PC-3 (cell line): ENCODE data around the gene NSMCE1. TPM values are rescaled to one million over a fixed set of nuclear protein-coding genes. Genes with fewer than 3 reads are reported as not detected.

Source experiments
- ATAC-seq: fragments of 200-7000 bp; cut with Tn5 transposase; 2 replicates; pipeline ENCODE4 v1.9.1; 2020; ENCODE audit warnings: mild to moderate bottlenecking, moderate library complexity
- BruUV-seq: library from RNA; stranded (reverse); fragments of 400-500 nt; replicated peaks from 2 replicates; lab custom pipeline; 2021; lab: Mats Ljungman, UMichigan
- CTCF ChIA-PET: fragments of 300-600 bp; sonication (Branson Sonifier 250); formaldehyde crosslinking; loops from one replicate; lab custom pipeline; 2022; ENCODE audit warnings: antibody characterized with exemption; lab: Charles Lee
- POLR2A ChIA-PET: fragments of 300-600 bp; sonication (Branson Sonifier 250); formaldehyde crosslinking; loops from one replicate; lab custom pipeline; 2022; ENCODE audit warnings: antibody characterized with exemption; ENCODE audit not compliant: unreplicated experiment; lab: Charles Lee
- DNase-seq: peaks from one replicate; pipeline ENCODE4 v3.0.0-alpha.2; 2015
- H2AFZ ChIP-seq: fragments of 300-600 bp; sonication (generic); 2 replicates; pipeline ENCODE4 v1.6.0; 2016; ENCODE audit warnings: antibody characterized with exemption, low read length
- H3F3A ChIP-seq: fragments of 300-600 bp; sonication (generic); one replicate; pipeline ENCODE4 v1.6.0; 2017; ENCODE audit warnings: antibody characterized with exemption, low read length, control low read depth, mild to moderate bottlenecking; ENCODE audit not compliant: unreplicated experiment
- H3K27ac ChIP-seq: fragments of 300-600 bp; sonication (generic); 2 replicates; pipeline ENCODE4 v1.5.1; 2016; ENCODE audit warnings: mild to moderate bottlenecking, low read length
- H3K27me3 ChIP-seq: fragments of 300-600 bp; sonication (generic); 2 replicates; pipeline ENCODE4 v1.6.1; 2016; ENCODE audit warnings: low read length, mixed read lengths
- H3K36me3 ChIP-seq: fragments of 300-600 bp; sonication (generic); 2 replicates; pipeline ENCODE4 v1.6.1; 2016; ENCODE audit warnings: low read depth, mixed run types, low read length, mixed read lengths
- H3K4me1 ChIP-seq: fragments of 300-600 bp; sonication (generic); 2 replicates; pipeline ENCODE4 v1.5.1; 2016; ENCODE audit warnings: low read length; ENCODE audit not compliant: insufficient read depth
- H3K4me2 ChIP-seq: fragments of 300-600 bp; sonication (generic); 2 replicates; pipeline ENCODE4 v1.6.0; 2016; ENCODE audit warnings: low read length
- H3K4me3 ChIP-seq: fragments of 300-600 bp; sonication (generic); 2 replicates; pipeline ENCODE4 v1.5.1; 2016; ENCODE audit warnings: mild to moderate bottlenecking, low read length, mixed read lengths
- H3K79me2 ChIP-seq: fragments of 300-600 bp; sonication (generic); 2 replicates; pipeline ENCODE4 v1.6.1; 2017; ENCODE audit warnings: low read length, mixed read lengths
- H3K9ac ChIP-seq: fragments of 300-600 bp; sonication (generic); 2 replicates; pipeline ENCODE4 v1.6.0; 2016; ENCODE audit warnings: mild to moderate bottlenecking, low read length
- H3K9me2 ChIP-seq: fragments of 300-600 bp; sonication (generic); replicated peaks from 2 replicates; pipeline ENCODE4 v1.6.1; 2016; ENCODE audit warnings: mixed run types, low read length, mixed read lengths
- H3K9me3 ChIP-seq: fragments of 300-600 bp; sonication (generic); 2 replicates; pipeline ENCODE4 v1.6.1; 2016; ENCODE audit warnings: low read length, mixed read lengths
- H4K20me1 ChIP-seq: fragments of 300-600 bp; sonication (generic); 2 replicates; pipeline ENCODE4 v1.6.1; 2016; ENCODE audit warnings: low read length, mixed read lengths
- EZH2 ChIP-seq: fragments of 300-600 bp; sonication (generic); IDR thresholded peaks from one replicate; pipeline ENCODE4 v1.6.1; 2017; ENCODE audit warnings: antibody characterized with exemption, mild to moderate bottlenecking, low read length; ENCODE audit not compliant: unreplicated experiment
- EZH2phosphoT487 ChIP-seq: fragments of 300-600 bp; sonication (generic); IDR thresholded peaks from 2 replicates; pipeline ENCODE4 v1.6.1; 2018; ENCODE audit warnings: mild to moderate bottlenecking, antibody characterized with exemption, low read length, borderline replicate concordance
- intact Hi-C: fragments of 100-400 bp; cut with micrococcal nuclease; formaldehyde crosslinking; loops from 2 replicates; pipeline ENCODE4 v1.9.0; 2023
- total RNA-seq: library from RNA; depleted of rRNA; stranded (reverse); fragments of >200 nt; gene quantifications from 2 replicates; pipeline ENCODE4 v1.2.3, GENCODE V29; 2014
- TF ChIP-seq, protein P1 (sequence below): fragments of 300-600 bp; sonication (generic); conservative IDR thresholded peaks from 2 replicates; pipeline ENCODE4 v1.5.1; 2017; ENCODE audit warnings: antibody characterized with exemption, low read depth, mild to moderate bottlenecking, low read length

The NSMCE1 gene
- total RNA-seq, 1 experiment from 2014 or later = 32.5 TPM

DNA sequence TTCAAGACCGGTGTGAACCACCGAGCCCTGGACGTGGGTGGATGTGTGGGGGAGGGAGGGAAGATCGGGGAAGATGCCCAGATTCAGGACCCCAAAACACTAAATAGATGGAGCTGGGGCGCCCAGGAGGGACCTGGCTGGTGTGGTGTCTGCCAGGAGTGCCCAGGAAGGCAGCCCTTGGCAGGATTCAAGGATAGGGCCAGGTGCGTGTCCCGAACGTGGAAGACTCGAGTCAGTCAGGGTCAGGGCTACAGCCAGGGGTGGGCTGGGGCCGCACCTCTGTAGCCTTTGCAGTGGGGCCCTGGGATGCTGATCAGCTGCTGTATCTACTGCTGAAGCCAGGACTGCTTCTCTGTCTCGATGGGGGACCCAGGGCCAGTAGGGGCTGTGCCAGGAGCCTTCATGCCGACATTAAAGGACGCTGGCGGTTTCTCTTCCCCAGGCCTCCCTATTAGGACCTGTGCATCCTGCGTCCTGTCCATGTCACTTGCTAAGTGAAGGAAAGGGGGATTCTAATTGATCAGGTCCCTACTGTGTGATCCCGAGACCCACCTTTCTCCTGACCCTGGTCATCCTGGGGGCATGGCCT, 52.2 kb downstream of the NSMCE1 start:
- TF ChIP-seq EZH2 = no peak
- TF ChIP-seq, protein P1, sequence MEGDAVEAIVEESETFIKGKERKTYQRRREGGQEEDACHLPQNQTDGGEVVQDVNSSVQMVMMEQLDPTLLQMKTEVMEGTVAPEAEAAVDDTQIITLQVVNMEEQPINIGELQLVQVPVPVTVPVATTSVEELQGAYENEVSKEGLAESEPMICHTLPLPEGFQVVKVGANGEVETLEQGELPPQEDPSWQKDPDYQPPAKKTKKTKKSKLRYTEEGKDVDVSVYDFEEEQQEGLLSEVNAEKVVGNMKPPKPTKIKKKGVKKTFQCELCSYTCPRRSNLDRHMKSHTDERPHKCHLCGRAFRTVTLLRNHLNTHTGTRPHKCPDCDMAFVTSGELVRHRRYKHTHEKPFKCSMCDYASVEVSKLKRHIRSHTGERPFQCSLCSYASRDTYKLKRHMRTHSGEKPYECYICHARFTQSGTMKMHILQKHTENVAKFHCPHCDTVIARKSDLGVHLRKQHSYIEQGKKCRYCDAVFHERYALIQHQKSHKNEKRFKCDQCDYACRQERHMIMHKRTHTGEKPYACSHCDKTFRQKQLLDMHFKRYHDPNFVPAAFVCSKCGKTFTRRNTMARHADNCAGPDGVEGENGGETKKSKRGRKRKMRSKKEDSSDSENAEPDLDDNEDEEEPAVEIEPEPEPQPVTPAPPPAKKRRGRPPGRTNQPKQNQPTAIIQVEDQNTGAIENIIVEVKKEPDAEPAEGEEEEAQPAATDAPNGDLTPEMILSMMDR = no peak
- TF ChIP-seq EZH2phosphoT487 = no peak
- Histone ChIP-seq H3K9ac (no peak overlapping the region), H3K4me2 (no peak overlapping the region), H3K9me3 (no peaks in the 10 kb centered on the region), H3K36me3 (no peaks in the 10 kb centered on the region), H4K20me1 (no peaks in the 10 kb centered on the region), H3F3A (no peaks in the 10 kb centered on the region), H2AFZ (no peak overlapping the region), H3K9me2 (no peaks in the 10 kb centered on the region), H3K27me3 (no peaks in the 10 kb centered on the region), H3K4me3 (no peak overlapping the region), H3K27ac (no peak overlapping the region), H3K4me1 (no peaks in the 10 kb centered on the region), H3K79me2 (no peaks in the 10 kb centered on the region)
- CTCF ChIA-PET = no interaction called here
- intact Hi-C loops = no loop called here
- no TSS peak for BruUV-seq
- ATAC-seq (no peak), DNase-seq (no peak)
- POLR2A ChIA-PET = no interaction called here

DNA sequence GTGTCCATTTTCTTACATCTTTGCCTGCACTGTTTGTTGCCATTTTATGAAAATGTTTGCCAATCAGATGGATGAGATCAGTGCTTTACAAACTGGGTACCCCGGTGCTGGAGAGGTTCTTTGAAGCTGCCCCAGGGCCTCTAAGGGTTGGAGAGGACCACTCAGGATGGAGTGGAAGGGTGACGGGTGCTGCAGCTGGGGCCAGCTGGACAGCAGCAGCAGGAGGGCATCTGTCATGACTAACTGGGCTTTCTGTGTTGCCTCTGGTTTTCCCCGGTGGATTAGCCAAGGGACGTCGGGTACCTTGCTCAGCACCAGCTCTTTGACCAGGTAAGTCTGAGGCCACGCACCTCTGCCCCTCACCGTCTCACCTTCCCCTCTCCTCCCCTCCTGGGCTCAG, 52.9 kb downstream of the NSMCE1 start:
- ATAC-seq (no peak), DNase-seq (no peak)
- TF ChIP-seq EZH2 = no peak
- Histone ChIP-seq H3K4me2 (no peak overlapping the region), H3K9me3 (no peaks in the 10 kb centered on the region), H3F3A (no peaks in the 10 kb centered on the region), H4K20me1 (no peaks in the 10 kb centered on the region), H3K36me3 (no peaks in the 10 kb centered on the region), H3K79me2 (no peaks in the 10 kb centered on the region), H3K4me1 (no peaks in the 10 kb centered on the region), H3K4me3 (no peak overlapping the region), H2AFZ (no peak overlapping the region), H3K9ac (no peak overlapping the region), H3K9me2 (no peaks in the 10 kb centered on the region), H3K27ac (no peak overlapping the region), H3K27me3 (no peaks in the 10 kb centered on the region)
- ChIA-PET POLR2A (no interaction called here), CTCF (no interaction called here)
- intact Hi-C loops = no loop called here
- BruUV-seq = no TSS peak

DNA sequence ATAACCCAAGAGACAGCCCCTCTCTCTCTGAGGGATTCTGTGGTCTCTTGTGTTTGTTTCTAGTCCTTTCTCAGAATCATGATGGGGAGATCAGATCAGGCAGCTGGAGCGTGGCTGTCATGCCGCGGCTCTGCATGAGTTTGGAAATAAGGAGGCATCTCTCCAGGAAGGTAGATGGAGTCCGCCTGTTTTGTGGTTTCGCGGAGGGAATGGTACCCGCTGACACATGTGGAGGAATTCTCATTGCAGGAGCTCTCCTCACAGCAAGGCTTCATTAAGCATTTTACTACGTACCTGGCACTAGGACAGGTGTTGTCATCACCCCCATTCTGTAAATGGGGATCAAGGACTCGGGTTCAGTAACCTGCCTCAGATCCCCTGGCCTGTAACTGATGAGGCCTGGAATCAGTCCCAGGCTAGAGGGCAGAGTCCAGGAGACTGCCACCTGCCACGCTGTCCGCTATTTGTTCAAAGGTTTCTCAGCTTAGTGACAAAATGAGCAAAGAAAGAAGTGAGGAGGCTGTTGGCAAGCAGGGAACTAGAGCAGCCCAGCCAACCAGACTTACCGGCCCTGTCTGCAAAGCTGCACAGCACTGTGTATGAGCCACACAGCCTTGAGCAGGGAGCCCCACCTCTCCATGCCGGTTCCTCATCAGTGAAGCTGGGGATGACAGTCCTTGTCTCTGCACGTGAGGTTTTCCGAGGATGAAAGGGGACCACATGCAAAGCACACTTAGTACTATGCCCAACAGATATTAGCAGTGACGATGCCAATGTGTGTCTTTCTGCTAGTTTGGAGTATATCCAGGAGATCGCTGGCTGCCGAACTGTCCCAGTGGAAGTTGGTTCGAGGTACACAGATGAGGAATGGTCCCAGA, 54.2 kb downstream of the NSMCE1 start:
- Histone ChIP-seq H3K9me2 (no peaks in the 10 kb centered on the region), H3K27ac (no peak overlapping the region), H3K9ac (no peak overlapping the region), H3K36me3 (no peaks in the 10 kb centered on the region), H4K20me1 (no peaks in the 10 kb centered on the region), H2AFZ (no peak overlapping the region), H3K4me3 (no peak overlapping the region), H3K27me3 (no peaks in the 10 kb centered on the region), H3K9me3 (no peaks in the 10 kb centered on the region), H3K4me2 (no peak overlapping the region), H3K4me1 (no peaks in the 10 kb centered on the region), H3F3A (no peaks in the 10 kb centered on the region), H3K79me2 (no peaks in the 10 kb centered on the region)
- ChIA-PET POLR2A (no interaction called here), CTCF (no interaction called here)
- no peak for DNase-seq
- no TSS peak for BruUV-seq
- intact Hi-C loops = no loop called here
- ATAC-seq = no peak
- TF ChIP-seq, protein P1 = no peak
- TF ChIP-seq EZH2phosphoT487 (no peak), EZH2 (no peak)
